ENCODE results near the gene AR.

The AR gene, protein sequence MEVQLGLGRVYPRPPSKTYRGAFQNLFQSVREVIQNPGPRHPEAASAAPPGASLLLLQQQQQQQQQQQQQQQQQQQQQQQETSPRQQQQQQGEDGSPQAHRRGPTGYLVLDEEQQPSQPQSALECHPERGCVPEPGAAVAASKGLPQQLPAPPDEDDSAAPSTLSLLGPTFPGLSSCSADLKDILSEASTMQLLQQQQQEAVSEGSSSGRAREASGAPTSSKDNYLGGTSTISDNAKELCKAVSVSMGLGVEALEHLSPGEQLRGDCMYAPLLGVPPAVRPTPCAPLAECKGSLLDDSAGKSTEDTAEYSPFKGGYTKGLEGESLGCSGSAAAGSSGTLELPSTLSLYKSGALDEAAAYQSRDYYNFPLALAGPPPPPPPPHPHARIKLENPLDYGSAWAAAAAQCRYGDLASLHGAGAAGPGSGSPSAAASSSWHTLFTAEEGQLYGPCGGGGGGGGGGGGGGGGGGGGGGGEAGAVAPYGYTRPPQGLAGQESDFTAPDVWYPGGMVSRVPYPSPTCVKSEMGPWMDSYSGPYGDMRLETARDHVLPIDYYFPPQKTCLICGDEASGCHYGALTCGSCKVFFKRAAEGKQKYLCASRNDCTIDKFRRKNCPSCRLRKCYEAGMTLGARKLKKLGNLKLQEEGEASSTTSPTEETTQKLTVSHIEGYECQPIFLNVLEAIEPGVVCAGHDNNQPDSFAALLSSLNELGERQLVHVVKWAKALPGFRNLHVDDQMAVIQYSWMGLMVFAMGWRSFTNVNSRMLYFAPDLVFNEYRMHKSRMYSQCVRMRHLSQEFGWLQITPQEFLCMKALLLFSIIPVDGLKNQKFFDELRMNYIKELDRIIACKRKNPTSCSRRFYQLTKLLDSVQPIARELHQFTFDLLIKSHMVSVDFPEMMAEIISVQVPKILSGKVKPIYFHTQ

DNA sequence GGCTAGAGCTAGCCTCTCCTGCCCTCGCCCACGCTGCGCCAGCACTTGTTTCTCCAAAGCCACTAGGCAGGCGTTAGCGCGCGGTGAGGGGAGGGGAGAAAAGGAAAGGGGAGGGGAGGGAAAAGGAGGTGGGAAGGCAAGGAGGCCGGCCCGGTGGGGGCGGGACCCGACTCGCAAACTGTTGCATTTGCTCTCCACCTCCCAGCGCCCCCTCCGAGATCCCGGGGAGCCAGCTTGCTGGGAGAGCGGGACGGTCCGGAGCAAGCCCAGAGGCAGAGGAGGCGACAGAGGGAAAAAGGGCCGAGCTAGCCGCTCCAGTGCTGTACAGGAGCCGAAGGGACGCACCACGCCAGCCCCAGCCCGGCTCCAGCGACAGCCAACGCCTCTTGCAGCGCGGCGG, at the start of gene AR:
TSS of gene AR (plus strand) at position 204 of the 400 bp plus-strand sequence. CDS start 1,126 bp downstream, outside the sequence.
- TF ChIP-seq, protein P1, sequence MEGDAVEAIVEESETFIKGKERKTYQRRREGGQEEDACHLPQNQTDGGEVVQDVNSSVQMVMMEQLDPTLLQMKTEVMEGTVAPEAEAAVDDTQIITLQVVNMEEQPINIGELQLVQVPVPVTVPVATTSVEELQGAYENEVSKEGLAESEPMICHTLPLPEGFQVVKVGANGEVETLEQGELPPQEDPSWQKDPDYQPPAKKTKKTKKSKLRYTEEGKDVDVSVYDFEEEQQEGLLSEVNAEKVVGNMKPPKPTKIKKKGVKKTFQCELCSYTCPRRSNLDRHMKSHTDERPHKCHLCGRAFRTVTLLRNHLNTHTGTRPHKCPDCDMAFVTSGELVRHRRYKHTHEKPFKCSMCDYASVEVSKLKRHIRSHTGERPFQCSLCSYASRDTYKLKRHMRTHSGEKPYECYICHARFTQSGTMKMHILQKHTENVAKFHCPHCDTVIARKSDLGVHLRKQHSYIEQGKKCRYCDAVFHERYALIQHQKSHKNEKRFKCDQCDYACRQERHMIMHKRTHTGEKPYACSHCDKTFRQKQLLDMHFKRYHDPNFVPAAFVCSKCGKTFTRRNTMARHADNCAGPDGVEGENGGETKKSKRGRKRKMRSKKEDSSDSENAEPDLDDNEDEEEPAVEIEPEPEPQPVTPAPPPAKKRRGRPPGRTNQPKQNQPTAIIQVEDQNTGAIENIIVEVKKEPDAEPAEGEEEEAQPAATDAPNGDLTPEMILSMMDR (IDR thresholded peaks at IDR 0.05; ENCODE audit: low read depth, low read length): no peak
- peak; percentile 18 for DNase-seq (ENCODE audit: extremely low read depth, low read depth)

DNA sequence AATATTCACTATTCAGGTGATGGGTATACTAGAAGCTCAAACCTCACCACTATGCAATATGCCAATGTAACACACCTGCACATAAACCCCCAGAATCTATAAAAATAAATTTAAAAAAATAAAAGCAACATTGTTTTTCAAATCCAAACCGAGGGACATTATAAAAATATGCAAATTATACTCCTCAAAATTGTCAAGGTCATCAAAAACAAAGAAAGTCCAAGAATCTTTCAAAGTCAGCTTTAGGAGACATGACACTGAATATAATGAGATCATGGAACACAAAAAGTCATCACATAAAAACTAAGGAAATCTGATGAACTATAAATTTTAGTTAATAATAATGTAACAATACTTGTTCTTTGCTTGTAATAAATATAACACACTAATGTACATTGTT, 43.2 kb upstream of the AR start:
- TF ChIP-seq, protein P1 (IDR thresholded peaks at IDR 0.05; ENCODE audit: low read depth, low read length): no peak
- no peak for DNase-seq (ENCODE audit: extremely low read depth, low read depth)

DNA sequence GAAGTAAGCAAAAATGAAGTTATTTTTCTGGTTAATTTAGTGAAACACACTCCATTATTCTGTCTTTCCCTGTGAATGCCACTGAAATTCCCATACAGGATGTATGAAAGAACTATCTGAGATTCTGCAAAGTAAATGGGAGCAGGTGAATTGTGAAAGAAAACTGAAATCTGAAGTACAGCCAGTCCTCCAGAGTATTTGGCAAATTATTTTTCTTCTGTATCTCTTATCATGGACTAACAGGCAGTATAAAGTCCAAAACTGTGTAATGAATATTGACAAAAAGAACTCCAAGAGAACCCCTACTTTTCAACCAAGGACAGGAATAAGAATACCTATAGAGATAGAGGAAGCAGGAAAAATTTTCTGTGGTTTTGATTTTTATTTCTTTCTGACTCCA, 40.8 kb upstream of the AR start:
- DNase-seq (ENCODE audit: extremely low read depth, low read depth): no peak
- TF ChIP-seq, protein P1 (IDR thresholded peaks at IDR 0.05; ENCODE audit: low read depth, low read length): no peak

DNA sequence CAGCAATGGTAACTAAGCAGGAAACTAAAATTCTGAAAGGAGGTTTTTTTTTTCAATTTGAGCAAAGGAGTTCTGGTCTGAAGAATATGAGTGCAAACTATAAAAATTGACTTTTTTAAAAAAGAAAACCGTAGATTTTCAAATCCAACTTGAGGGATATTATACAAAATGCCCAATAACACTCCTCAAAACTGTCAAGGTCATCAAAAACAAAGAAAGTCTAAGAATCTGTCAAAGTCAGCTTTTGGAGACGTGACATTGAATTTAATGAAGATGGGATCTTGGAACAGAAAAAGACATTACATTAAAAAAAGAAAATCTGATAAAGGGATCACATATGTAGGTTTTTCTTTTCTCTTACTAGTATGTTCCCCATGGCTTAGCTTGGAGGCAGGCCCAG, 40.4 kb upstream of the AR start:
- TF ChIP-seq, protein P1 (IDR thresholded peaks at IDR 0.05; ENCODE audit: low read depth, low read length): no peak
- no peak for DNase-seq (ENCODE audit: extremely low read depth, low read depth)

DNA sequence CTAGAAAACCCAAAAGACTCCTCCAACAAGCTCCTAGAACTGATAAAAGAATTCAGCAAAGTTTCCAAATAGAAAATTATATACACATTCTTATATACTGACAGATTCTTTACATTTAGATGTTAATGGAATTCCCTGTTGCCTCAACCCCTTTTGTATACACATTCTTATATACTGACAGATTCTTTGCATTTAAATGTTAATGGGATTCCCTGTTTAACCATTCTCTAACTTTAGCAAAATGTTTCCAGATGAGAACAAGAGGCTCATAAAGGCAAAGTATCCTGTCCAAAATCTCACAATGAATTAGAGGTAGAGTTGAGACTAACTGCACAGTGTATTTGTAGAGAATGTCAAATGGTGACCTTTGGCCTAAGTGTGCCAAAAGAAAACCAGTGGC, 23.1 kb upstream of the AR start:
- TF ChIP-seq, protein P1 (IDR thresholded peaks at IDR 0.05; ENCODE audit: low read depth, low read length): no peak
- no peak for DNase-seq (ENCODE audit: extremely low read depth, low read depth)

DNA sequence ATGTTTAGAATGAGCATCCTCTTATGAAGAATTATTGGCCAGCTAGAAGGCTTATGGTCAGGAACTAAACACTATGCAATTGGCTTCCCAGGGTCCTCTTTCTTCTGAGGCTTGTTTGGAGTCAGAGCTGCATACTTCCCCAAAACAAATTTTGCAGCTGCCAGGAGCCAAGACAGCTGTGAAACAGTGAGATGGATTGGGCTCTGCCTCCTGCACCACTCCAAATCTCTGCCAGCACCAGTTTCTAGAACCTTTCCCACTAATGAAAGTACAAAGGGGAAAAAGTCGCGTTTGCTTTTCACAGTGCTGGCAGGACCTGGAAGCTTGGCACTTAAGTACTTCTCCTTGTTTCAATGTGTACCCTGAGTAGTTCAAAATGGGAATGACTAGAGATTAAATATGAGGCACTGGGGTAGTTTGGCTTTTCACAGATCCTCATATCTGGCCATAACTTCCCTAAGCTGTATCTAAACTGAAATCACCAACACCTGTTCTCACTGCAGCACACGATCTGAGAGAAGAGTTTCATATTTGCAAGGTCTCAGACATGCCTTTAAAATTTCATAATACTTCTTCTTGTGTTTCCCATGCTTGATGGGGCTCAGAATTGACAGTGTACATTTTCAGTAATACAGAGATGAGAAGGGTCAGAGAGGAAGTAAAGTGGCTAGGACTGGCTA, 20.7 kb upstream of the AR start:
- DNase-seq (ENCODE audit: extremely low read depth, low read depth): no peak

More for the DNA sequence above, 20.7 kb upstream of the AR start:
- TF ChIP-seq, protein P1 (IDR thresholded peaks at IDR 0.05; ENCODE audit: low read depth, low read length): no peak
